MM.1S (cell line): ENCODE results near the gene ATP9A.
"Not testable (repeated sequence)": the region's sequence is repeated elsewhere in the genome, so short reads cannot be mapped to it uniquely, and the experiment has no call there.

Experiments used
- DNase-seq: peaks from one replicate; pipeline ENCODE4 v3.0.0-alpha.2; 2015
- H2AFZ ChIP-seq: fragments of 300-600 bp; sonication (generic); 2 replicates; pipeline ENCODE4 v1.6.0; 2016; ENCODE audit warnings: antibody characterized with exemption, low read length
- H3F3A ChIP-seq: fragments of 300-600 bp; sonication (generic); 2 replicates; pipeline ENCODE4 v1.6.1; 2016; ENCODE audit warnings: mild to moderate bottlenecking, antibody characterized with exemption, low read length, moderate library complexity, mixed read lengths; ENCODE audit not compliant: insufficient read depth
- H3K27ac ChIP-seq: fragments of 300-600 bp; sonication (generic); 2 replicates; pipeline ENCODE4 v1.5.1; 2016; ENCODE audit warnings: mild to moderate bottlenecking, low read length
- H3K27me3 ChIP-seq: fragments of 300-600 bp; sonication (generic); replicated peaks from 2 replicates; pipeline ENCODE4 v1.6.0; 2016; ENCODE audit warnings: low read length; ENCODE audit not compliant: insufficient read depth
- H3K36me3 ChIP-seq: fragments of 300-600 bp; sonication (generic); replicated peaks from 2 replicates; pipeline ENCODE4 v1.6.1; 2016; ENCODE audit warnings: mild to moderate bottlenecking, low read length, mixed read lengths; ENCODE audit not compliant: insufficient read depth
- H3K4me1 ChIP-seq: fragments of 300-600 bp; sonication (generic); 2 replicates; pipeline ENCODE4 v1.6.1; 2016; ENCODE audit warnings: low read length, mixed read lengths
- H3K4me2 ChIP-seq: fragments of 300-600 bp; sonication (generic); 2 replicates; pipeline ENCODE4 v1.6.0; 2016; ENCODE audit warnings: low read depth, low read length
- H3K4me3 ChIP-seq: fragments of 300-600 bp; sonication (generic); 2 replicates; pipeline ENCODE4 v1.5.1; 2016; ENCODE audit warnings: low read length, mixed read lengths
- H3K79me2 ChIP-seq: fragments of 300-600 bp; sonication (generic); 2 replicates; pipeline ENCODE4 v1.6.1; 2016; ENCODE audit warnings: mixed run types, low read length, mixed read lengths
- H3K9ac ChIP-seq: fragments of 300-600 bp; sonication (generic); 2 replicates; pipeline ENCODE4 v1.6.1; 2016; ENCODE audit warnings: low read length, mixed read lengths
- H3K9me2 ChIP-seq: fragments of 300-600 bp; sonication (generic); replicated peaks from 2 replicates; pipeline ENCODE4 v1.6.1; 2016; ENCODE audit warnings: mild to moderate bottlenecking, low read length, mixed read lengths; ENCODE audit not compliant: insufficient read depth
- H3K9me3 ChIP-seq: fragments of 300-600 bp; sonication (generic); replicated peaks from 2 replicates; pipeline ENCODE4 v1.6.1; 2016; ENCODE audit warnings: mild to moderate bottlenecking, low read length, mixed read lengths; ENCODE audit not compliant: insufficient read depth
- H4K20me1 ChIP-seq: fragments of 300-600 bp; sonication (generic); 2 replicates; pipeline ENCODE4 v1.6.1; 2016; ENCODE audit warnings: mild to moderate bottlenecking, low read length, moderate library complexity, mixed read lengths; ENCODE audit not compliant: insufficient read depth
- CTCF ChIP-seq: fragments of 300-600 bp; sonication (generic); IDR thresholded peaks from 2 replicates; pipeline ENCODE4 v1.5.1; 2016; ENCODE audit warnings: antibody characterized with exemption, low read length, mixed read lengths
- EZH2 ChIP-seq: fragments of 300-600 bp; sonication (generic); optimal IDR thresholded peaks from 2 replicates; pipeline ENCODE3; 2017; ENCODE audit warnings: low read depth, mild to moderate bottlenecking, antibody characterized with exemption, low read length, mixed read lengths
- EZH2phosphoT487 ChIP-seq: fragments of 300-600 bp; sonication (generic); IDR thresholded peaks from 2 replicates; pipeline ENCODE4 v1.6.1; 2018; ENCODE audit warnings: antibody characterized with exemption, low read length

The ATP9A gene

DNA sequence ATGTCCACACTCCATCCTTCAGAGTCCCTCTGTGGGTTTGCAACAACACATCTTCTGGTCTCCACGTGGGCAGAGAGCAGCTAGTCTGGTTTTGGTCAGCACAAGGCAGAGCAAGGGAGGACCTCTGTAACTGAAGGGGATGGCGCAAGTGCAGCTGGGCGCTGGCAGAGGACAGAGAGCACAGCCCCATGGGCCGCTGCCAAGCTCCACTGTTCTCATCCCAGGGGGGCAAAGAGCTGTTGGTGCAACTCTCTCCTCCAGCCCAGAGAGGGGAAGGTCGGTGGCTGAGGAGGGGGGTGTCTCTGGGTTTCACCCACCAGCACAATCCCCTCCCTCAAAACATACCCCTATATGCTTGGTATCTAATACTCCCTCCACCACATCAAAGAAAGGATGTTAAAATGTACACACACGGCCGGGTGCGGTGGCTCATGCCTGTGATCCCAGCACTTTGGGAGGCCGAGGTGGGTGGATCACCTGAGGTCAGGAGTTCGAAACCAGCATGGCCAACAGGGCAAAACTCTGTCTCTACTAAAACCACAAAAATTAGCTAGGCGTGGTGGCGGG, 9.1 kb downstream of the ATP9A start:
- Histone ChIP-seq H3K9me3 (no peaks in the 10 kb centered on the region), H3F3A (peaks cover 5% of the 10 kb centered on the region; the same call in 1 of the 2 replicates), H3K4me2 (no peak overlapping the region), H3K36me3 (no peaks in the 10 kb centered on the region), H2AFZ (no peak overlapping the region), H3K9me2 (no peaks in the 10 kb centered on the region), H3K4me3 (no peak overlapping the region), H4K20me1 (no peaks in the 10 kb centered on the region), H3K9ac (no peak overlapping the region), H3K27ac (no peak overlapping the region), H3K79me2 (no peaks in the 10 kb centered on the region), H3K27me3 (no peaks in the 10 kb centered on the region), H3K4me1 (peaks cover 9% of the 10 kb centered on the region)
- no peak for DNase-seq
- TF ChIP-seq EZH2phosphoT487 (no peak), EZH2 (no peak), CTCF (no peak)

DNA sequence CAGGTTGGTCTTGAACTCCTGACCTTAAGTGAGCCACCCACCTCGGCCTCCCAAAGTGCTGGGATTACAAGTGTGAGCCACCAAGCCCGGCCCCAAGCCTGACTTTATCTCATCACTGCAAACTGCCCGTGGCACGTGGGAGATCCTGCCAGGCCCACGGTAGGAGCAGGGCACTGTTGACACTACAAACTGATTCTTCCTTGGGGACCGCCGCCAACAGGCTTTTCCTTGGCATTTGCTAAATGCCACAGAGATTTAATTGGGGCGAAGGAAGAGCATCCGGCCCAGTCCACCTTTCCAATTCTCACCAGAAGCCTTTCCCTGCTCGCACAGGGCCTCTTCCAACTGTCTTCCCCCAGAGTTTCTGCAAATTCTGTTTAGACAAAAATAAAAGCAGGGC, 11.0 kb downstream of the ATP9A start:
- peaks cover 5% of the 10 kb centered on the region; the same call in 1 of the 2 replicates for H3F3A ChIP-seq
- no peak for DNase-seq
- H2AFZ ChIP-seq = no peak overlapping the region; the same call in 1 of the 2 replicates
- no peaks in the 10 kb centered on the region for H3K9me2 ChIP-seq
- H4K20me1 ChIP-seq = no peaks in the 10 kb centered on the region
- no peak overlapping the region for H3K9ac ChIP-seq
- TF ChIP-seq CTCF = no peak
- TF ChIP-seq EZH2phosphoT487 = no peak
- TF ChIP-seq EZH2 = no peak
- H3K4me3 ChIP-seq = no peak overlapping the region
- H3K9me3 ChIP-seq = no peaks in the 10 kb centered on the region
- no peak overlapping the region for H3K27ac ChIP-seq
- no peaks in the 10 kb centered on the region for H3K36me3 ChIP-seq
- no peak overlapping the region for H3K4me2 ChIP-seq
- no peaks in the 10 kb centered on the region for H3K79me2 ChIP-seq
- no peaks in the 10 kb centered on the region for H3K27me3 ChIP-seq
- peaks cover 9% of the 10 kb centered on the region for H3K4me1 ChIP-seq

DNA sequence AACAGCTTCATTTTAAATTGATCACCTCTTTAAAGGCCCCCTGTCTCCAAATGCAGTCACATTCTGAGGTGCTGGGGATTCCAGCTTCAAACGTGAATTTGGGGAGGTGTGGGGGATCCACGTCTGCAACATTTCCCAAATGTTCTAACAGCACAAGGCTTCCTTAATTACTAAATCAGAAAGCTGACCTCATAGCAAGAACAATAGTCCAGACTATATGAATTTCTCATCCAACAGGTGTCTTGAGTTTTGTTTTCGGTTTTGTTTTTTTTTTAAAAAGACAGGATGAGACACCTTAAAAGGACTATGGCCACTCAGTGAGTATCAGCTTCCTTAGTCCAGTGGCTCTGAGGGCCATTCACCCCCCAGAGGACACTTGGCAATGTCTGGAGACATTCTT, 11.5 kb downstream of the ATP9A start:
- Histone ChIP-seq H3K9ac (no peak overlapping the region; the same call in 1 of the 2 replicates), H3K9me3 (no peaks in the 10 kb centered on the region), H3K79me2 (no peaks in the 10 kb centered on the region), H3K36me3 (no peaks in the 10 kb centered on the region), H3K4me2 (peak overlapping the region; percentile 46), H3K27me3 (no peaks in the 10 kb centered on the region), H2AFZ (peak overlapping the region; percentile 54; the same call in 1 of the 2 replicates), H4K20me1 (no peaks in the 10 kb centered on the region), H3F3A (peaks cover 5% of the 10 kb centered on the region; the same call in 1 of the 2 replicates), H3K4me3 (no peak overlapping the region), H3K27ac (peak overlapping the region; percentile 48; the same call in 1 of the 2 replicates), H3K4me1 (peaks cover 9% of the 10 kb centered on the region), H3K9me2 (no peaks in the 10 kb centered on the region)
- TF ChIP-seq EZH2phosphoT487 = no peak
- TF ChIP-seq CTCF = no peak
- no peak for TF ChIP-seq EZH2
- DNase-seq = peak; percentile 70

- not testable (repeated sequence) for H3K79me2 ChIP-seq, H3K27me3 ChIP-seq
Observed at GRCh38 chr20:51753220-51753619, 15.0 kb downstream of the ATP9A start.

More at GRCh38 chr20:51753220-51753619, 15.0 kb downstream of the ATP9A start:
- H2AFZ ChIP-seq, H3F3A ChIP-seq, H3K4me3 ChIP-seq, DNase-seq, H3K9me2 ChIP-seq, H3K4me2 ChIP-seq, H3K4me1 ChIP-seq, H3K36me3 ChIP-seq, H4K20me1 ChIP-seq, H3K9ac ChIP-seq, H3K27ac ChIP-seq, H3K9me3 ChIP-seq: not testable (repeated sequence)
